Ovary (tissue), 1 donor: ENCODE results near the gene COL18A1.

Experiments
- EP300 ChIP-seq: sonication (generic); formaldehyde crosslinking; IDR thresholded peaks from one replicate; pipeline ENCODE4 v1.6.1; 2017; ENCODE audit warnings: antibody characterized with exemption
- POLR2A ChIP-seq: fragments of 450-650 bp; IDR thresholded peaks from one replicate; pipeline ENCODE4 v1.6.1; 2017; ENCODE audit warnings: antibody characterized with exemption, mild to moderate bottlenecking, moderate library complexity

GRCh38 chr21:45490049-45490731 lies 85.2 kb downstream of the COL18A1 start:
- TF ChIP-seq POLR2A (no peak), EP300 (no peak)
